ENCODE results near the gene INPP5D. TPM values are rescaled to one million over a fixed set of nuclear protein-coding genes. Genes with fewer than 3 reads are reported as not detected.
"Not testable (repeated sequence)": the region's sequence is repeated elsewhere in the genome, so short reads cannot be mapped to it uniquely, and the experiment has no call there.

The INPP5D gene
- total RNA-seq, 2 experiments from 2014 or later = 79.5 to 92.6 TPM

DNA sequence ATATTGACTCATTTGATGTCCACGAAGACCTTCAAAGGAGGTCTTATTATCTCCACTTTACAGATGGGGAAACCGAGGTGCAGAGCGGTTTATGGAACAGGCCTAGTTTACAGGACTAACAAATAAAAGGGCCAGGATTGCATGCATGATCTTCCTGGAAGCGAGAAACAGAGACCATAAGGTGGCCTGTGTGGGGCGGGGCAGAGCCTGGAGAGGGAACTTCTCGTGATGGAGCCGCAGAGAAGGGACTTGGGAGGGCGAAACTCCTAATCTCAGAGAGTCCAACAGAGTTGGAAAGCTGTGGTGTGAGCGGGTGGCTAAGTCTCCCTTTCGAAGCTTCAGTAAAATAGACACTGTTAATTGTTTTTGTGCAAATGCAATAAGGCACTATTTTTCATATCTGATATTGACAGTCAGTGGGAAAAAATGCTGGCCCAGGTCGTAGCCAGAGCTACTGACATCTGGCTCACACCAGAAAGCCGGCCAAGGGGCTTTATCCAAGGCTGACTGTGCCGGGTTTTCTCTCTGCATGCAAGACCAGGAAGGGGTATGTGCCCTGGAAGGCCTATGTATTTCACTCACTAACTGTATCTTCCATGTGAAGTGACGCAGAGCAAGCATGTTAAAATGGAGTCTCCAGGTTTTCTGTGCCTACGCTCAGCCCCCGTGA is 4.5 kb downstream of the INPP5D start:
- no peak for DNase-seq (ENCODE audit: low spot score)
- ChIA-PET CTCF (ENCODE audit: unreplicated experiment) (no interaction called here), POLR2A (interaction anchor here (1.0 to 1.1 kb wide), 2 partner anchors 14 to 159 kb away, joined by 3 to 4 read pairs; no protein-coding TSS in a partner anchor)
- Histone ChIP-seq H3K9me3 (ENCODE audit: low read length) (no peaks in the 10 kb centered on the region; the same call in 1 of the 2 replicates), H3K4me2 (ENCODE audit: low read length) (0 out of 2 replicates have a peak overlapping the region, but pooled peaks have one; percentile 98), H2AFZ (ENCODE audit: low read length) (no peak overlapping the region), H3K4me1 (ENCODE audit: insufficient read depth, low read length, poor library complexity, severe bottlenecking) (peaks cover 50% of the 10 kb centered on the region), H4K20me1 (ENCODE audit: insufficient read depth, low read length) (peaks cover 29% of the 10 kb centered on the region), H3K36me3 (ENCODE audit: insufficient read depth, low read length) (peaks cover 50% of the 10 kb centered on the region), H3K79me2 (ENCODE audit: insufficient read depth, low read depth, low read length) (peaks cover 66% of the 10 kb centered on the region), H3K27ac (ENCODE audit: low read depth, low read length, poor library complexity, severe bottlenecking) (no peak overlapping the region), H3K9me2 (ENCODE audit: insufficient read depth, low read length) (no peaks in the 10 kb centered on the region), H3K4me3 (ENCODE audit: low read depth, low read length, poor library complexity, severe bottlenecking) (no peak overlapping the region)
- no TSS peak for BruUV-seq (replicated peaks)
- intact Hi-C loops (cut with micrococcal nuclease; ENCODE audit: unreplicated experiment) = loop anchor here (5.0 kb wide), 1 partner anchor 163 kb away; no protein-coding TSS in a partner anchor
- no peak for TF ChIP-seq EZH2phosphoT487 (IDR thresholded peaks at IDR 0.05; ENCODE audit: borderline replicate concordance, low read depth, low read length)
- TF ChIP-seq, protein P1, sequence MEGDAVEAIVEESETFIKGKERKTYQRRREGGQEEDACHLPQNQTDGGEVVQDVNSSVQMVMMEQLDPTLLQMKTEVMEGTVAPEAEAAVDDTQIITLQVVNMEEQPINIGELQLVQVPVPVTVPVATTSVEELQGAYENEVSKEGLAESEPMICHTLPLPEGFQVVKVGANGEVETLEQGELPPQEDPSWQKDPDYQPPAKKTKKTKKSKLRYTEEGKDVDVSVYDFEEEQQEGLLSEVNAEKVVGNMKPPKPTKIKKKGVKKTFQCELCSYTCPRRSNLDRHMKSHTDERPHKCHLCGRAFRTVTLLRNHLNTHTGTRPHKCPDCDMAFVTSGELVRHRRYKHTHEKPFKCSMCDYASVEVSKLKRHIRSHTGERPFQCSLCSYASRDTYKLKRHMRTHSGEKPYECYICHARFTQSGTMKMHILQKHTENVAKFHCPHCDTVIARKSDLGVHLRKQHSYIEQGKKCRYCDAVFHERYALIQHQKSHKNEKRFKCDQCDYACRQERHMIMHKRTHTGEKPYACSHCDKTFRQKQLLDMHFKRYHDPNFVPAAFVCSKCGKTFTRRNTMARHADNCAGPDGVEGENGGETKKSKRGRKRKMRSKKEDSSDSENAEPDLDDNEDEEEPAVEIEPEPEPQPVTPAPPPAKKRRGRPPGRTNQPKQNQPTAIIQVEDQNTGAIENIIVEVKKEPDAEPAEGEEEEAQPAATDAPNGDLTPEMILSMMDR (conservative IDR thresholded peaks at IDR 0.05; ENCODE audit: low read length) = no peak

- intact Hi-C loops (cut with micrococcal nuclease; ENCODE audit: unreplicated experiment); CTCF ChIA-PET (ENCODE audit: unreplicated experiment); H3K4me3 ChIP-seq (ENCODE audit: low read depth, low read length, poor library complexity, severe bottlenecking); H2AFZ ChIP-seq (ENCODE audit: low read length); H3K27ac ChIP-seq (ENCODE audit: low read depth, low read length, poor library complexity, severe bottlenecking); H3K4me2 ChIP-seq (ENCODE audit: low read length); H3K9me3 ChIP-seq (ENCODE audit: low read length); DNase-seq (ENCODE audit: low spot score); BruUV-seq (replicated peaks); H3K9me2 ChIP-seq (ENCODE audit: insufficient read depth, low read length): not testable (repeated sequence)
- peaks cover 29% of the 10 kb centered on the region for H4K20me1 ChIP-seq (ENCODE audit: insufficient read depth, low read length)
- H3K79me2 ChIP-seq (ENCODE audit: insufficient read depth, low read depth, low read length) = peaks cover 72% of the 10 kb centered on the region
- peaks cover 52% of the 10 kb centered on the region for H3K4me1 ChIP-seq (ENCODE audit: insufficient read depth, low read length, poor library complexity, severe bottlenecking)
- POLR2A ChIA-PET = interaction anchor here (0.7 to 1.1 kb wide), 3 partner anchors 42 to 1400 kb away, joined by 3 to 5 read pairs (median 4); no protein-coding TSS in a partner anchor
- H3K36me3 ChIP-seq (ENCODE audit: insufficient read depth, low read length) = peaks cover 56% of the 10 kb centered on the region
Measured at GRCh38 chr2:233065200-233065589, 5.1 kb downstream of the INPP5D start.

DNA sequence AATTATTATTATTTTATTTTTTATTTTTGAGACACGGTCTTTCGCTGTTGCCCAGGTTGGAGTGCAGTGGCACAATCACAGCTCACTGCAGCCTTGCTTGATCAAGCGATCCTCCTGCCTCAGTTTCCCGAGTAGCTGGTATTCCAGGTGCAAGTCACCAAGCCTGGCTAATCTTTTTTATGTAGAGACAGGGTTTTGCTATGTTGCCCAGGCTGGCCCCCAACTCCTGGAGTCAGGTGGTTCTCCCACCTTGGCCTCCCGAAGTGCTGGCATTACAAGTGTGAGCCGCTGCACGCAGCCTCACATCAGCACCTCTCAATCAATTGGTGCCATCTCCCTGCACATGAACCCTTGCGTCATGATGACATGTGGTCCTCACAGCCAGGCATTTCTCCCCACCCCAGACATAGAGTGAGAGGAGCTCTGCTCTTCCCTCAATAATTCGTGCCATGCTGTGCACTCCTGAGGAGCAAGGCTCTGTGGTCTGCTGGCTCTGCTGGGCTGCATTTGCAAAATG is 5.9 kb downstream of the INPP5D start:
- Histone ChIP-seq H3K36me3 (ENCODE audit: insufficient read depth, low read length) (peaks cover 64% of the 10 kb centered on the region), H3K4me2 (ENCODE audit: low read length) (no peak overlapping the region), H4K20me1 (ENCODE audit: insufficient read depth, low read length) (peaks cover 29% of the 10 kb centered on the region), H3K4me1 (ENCODE audit: insufficient read depth, low read length, poor library complexity, severe bottlenecking) (peaks cover 60% of the 10 kb centered on the region), H3K79me2 (ENCODE audit: insufficient read depth, low read depth, low read length) (peaks cover 73% of the 10 kb centered on the region), H3K9me2 (ENCODE audit: insufficient read depth, low read length) (no peaks in the 10 kb centered on the region), H3K27ac (ENCODE audit: low read depth, low read length, poor library complexity, severe bottlenecking) (no peak overlapping the region), H3K9me3 (ENCODE audit: low read length) (peaks cover under 1% of the 10 kb centered on the region; the same call in 1 of the 2 replicates), H2AFZ (ENCODE audit: low read length) (no peak overlapping the region), H3K4me3 (ENCODE audit: low read depth, low read length, poor library complexity, severe bottlenecking) (no peak overlapping the region)
- no peak for TF ChIP-seq EZH2phosphoT487 (IDR thresholded peaks at IDR 0.05; ENCODE audit: borderline replicate concordance, low read depth, low read length)
- TF ChIP-seq, protein P1 (conservative IDR thresholded peaks at IDR 0.05; ENCODE audit: low read length) = no peak
- BruUV-seq (replicated peaks) = no TSS peak
- DNase-seq (ENCODE audit: low spot score) = no peak
- intact Hi-C loops (cut with micrococcal nuclease; ENCODE audit: unreplicated experiment) = no loop called here
- POLR2A ChIA-PET = interaction anchor here (0.7 kb wide), 2 partner anchors 41 to 1399 kb away, joined by 3 to 5 read pairs; no protein-coding TSS in a partner anchor
- CTCF ChIA-PET (ENCODE audit: unreplicated experiment) = no interaction called here

Measured in OCI-LY7 (cell line).